Stimulated activated naive CD8-positive, alpha-beta T cell treated with anti-CD3 and anti-CD28 coated beads, Interleukin-15, Interleukin-2, amounts not matched to agents 100 ng/mL and 50 ng/mL, for 24 hours (primary cell): ENCODE data around the gene P2RY8.
"Not testable (repeated sequence)": the region's sequence is repeated elsewhere in the genome, so short reads cannot be mapped to it uniquely, and the experiment has no call there.

Experiments used
- H3K27ac Mint-ChIP-seq: one replicate; pipeline ENCODE4 v1.8.0; 2021; ENCODE audit warnings: mild to moderate bottlenecking, mixed read lengths
- H3K27me3 Mint-ChIP-seq: one replicate; pipeline ENCODE4 v1.8.0; 2021; ENCODE audit warnings: mixed read lengths
- H3K36me3 Mint-ChIP-seq: one replicate; pipeline ENCODE4 v1.8.0; 2021; ENCODE audit warnings: low read depth, mixed read lengths
- H3K4me1 Mint-ChIP-seq: one replicate; pipeline ENCODE4 v1.8.0; 2021; ENCODE audit warnings: low read depth, mixed read lengths
- H3K4me3 Mint-ChIP-seq: one replicate; pipeline ENCODE4 v1.8.0; 2021; ENCODE audit warnings: mild to moderate bottlenecking, mixed read lengths
- H3K9me3 Mint-ChIP-seq: one replicate; pipeline ENCODE4 v1.8.0; 2021; ENCODE audit warnings: mixed read lengths

Gene P2RY8

GRCh38 chrX:1529756-1530155 is 7.2 kb downstream of the P2RY8 start:
- H3K36me3 Mint-ChIP-seq: no peaks in the 10 kb centered on the region
- no peaks in the 10 kb centered on the region for H3K27me3 Mint-ChIP-seq
- H3K4me3 Mint-ChIP-seq: no peak overlapping the region
- H3K9me3 Mint-ChIP-seq: no peaks in the 10 kb centered on the region
- no peak overlapping the region for H3K27ac Mint-ChIP-seq
- peaks cover 3% of the 10 kb centered on the region for H3K4me1 Mint-ChIP-seq

DNA sequence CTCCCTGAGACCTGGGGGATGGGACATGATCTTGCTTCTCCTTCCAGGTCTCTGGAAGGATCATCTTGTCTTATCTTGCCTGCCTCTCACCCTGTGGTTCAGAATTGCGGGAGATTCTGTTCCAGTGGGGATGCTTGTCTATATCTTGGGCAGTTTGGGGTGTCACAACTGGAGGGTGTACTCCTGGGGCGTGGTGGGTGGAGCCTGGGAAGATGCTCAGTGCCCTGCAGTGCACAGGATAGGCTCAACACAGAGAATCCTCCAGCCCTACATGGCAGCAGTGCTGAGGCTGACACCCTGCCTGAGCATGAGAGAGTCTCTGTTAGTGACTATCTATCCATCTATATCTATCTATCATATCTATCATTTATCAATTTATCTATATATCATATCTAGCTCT is 7.7 kb downstream of the P2RY8 start:
- Mint-ChIP-seq H3K27ac (no peak overlapping the region), H3K9me3 (no peaks in the 10 kb centered on the region), H3K36me3 (no peaks in the 10 kb centered on the region), H3K27me3 (no peaks in the 10 kb centered on the region), H3K4me1 (peaks cover 3% of the 10 kb centered on the region), H3K4me3 (no peak overlapping the region)

DNA sequence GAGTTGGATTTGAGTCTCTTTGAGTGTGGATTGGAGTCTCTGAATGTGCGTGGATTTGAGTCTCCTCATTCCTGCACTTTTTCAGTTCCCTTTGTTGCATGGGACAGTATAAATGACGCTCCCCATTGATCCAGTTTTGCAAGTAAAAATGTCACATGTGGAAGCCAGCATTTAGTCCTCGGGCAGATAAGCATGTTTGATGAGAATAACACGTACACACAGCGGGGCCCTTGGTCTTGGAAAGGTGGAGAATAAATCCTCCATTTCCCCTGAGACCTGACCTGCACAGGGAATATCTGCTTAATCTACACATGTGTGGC is 8.1 kb downstream of the P2RY8 start:
- H3K36me3 Mint-ChIP-seq: no peaks in the 10 kb centered on the region
- H3K4me1 Mint-ChIP-seq: peaks cover 3% of the 10 kb centered on the region
- no peak overlapping the region for H3K27ac Mint-ChIP-seq
- H3K27me3 Mint-ChIP-seq: no peaks in the 10 kb centered on the region
- H3K4me3 Mint-ChIP-seq: no peak overlapping the region
- no peaks in the 10 kb centered on the region for H3K9me3 Mint-ChIP-seq

- H3K27me3 Mint-ChIP-seq: no peaks in the 10 kb centered on the region
- no peak overlapping the region for H3K27ac Mint-ChIP-seq
- no peaks in the 10 kb centered on the region for H3K9me3 Mint-ChIP-seq
- peaks cover 4% of the 10 kb centered on the region for H3K4me1 Mint-ChIP-seq
- H3K36me3 Mint-ChIP-seq: no peaks in the 10 kb centered on the region
- no peak overlapping the region for H3K4me3 Mint-ChIP-seq
These were observed 8.7 kb downstream of the P2RY8 start for GRCh38 chrX:1528186-1528883.

DNA sequence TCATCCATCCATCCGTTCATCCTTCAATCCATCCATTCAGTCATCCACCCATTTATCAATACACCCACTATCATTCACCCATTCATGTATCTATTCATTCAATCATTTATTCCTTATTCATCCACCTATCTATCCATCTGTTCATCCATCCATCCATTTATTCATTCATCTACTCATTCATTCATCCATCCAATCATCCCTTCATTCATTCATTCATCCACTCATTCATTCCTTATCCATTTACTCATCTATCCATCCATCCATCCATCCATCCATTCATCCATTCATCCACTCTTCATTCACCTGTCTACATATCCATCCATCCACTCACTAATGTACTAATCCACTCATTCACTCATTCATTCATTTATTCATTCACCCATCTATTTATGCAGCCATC is 9.5 kb downstream of the P2RY8 start:
- Mint-ChIP-seq H3K27me3 (no peaks in the 10 kb centered on the region), H3K4me3 (no peak overlapping the region), H3K4me1 (peaks cover 5% of the 10 kb centered on the region), H3K27ac (no peak overlapping the region), H3K36me3 (no peaks in the 10 kb centered on the region), H3K9me3 (no peaks in the 10 kb centered on the region)

DNA sequence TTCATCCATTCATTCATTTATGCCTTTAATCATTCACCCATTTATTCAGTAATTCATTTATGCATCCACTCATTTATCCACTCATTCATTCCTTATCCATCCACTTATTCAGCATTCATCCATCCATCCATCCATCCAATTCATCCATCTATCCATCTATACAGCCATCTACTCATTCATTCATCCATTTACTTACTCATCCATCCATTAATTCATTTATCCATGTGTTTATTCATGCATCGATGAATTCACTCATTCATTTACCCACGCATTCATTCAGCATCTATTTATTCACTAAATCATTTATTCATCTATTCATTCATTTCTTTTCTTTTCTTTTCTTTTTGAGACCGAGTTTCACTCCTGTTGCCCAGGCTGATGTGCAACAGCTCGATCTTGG is 10.4 kb downstream of the P2RY8 start:
- Mint-ChIP-seq H3K9me3 (no peaks in the 10 kb centered on the region), H3K4me1 (peaks cover 12% of the 10 kb centered on the region), H3K27ac (no peak overlapping the region), H3K36me3 (no peaks in the 10 kb centered on the region), H3K4me3 (no peak overlapping the region), H3K27me3 (no peaks in the 10 kb centered on the region)

GRCh38 chrX:1525583-1526355 is 11.2 kb downstream of the P2RY8 start:
- Mint-ChIP-seq H3K36me3 (peaks cover 3% of the 10 kb centered on the region), H3K4me1 (peaks cover 18% of the 10 kb centered on the region), H3K4me3 (no peak overlapping the region), H3K27ac (no peak overlapping the region), H3K27me3 (no peaks in the 10 kb centered on the region), H3K9me3 (no peaks in the 10 kb centered on the region)

DNA sequence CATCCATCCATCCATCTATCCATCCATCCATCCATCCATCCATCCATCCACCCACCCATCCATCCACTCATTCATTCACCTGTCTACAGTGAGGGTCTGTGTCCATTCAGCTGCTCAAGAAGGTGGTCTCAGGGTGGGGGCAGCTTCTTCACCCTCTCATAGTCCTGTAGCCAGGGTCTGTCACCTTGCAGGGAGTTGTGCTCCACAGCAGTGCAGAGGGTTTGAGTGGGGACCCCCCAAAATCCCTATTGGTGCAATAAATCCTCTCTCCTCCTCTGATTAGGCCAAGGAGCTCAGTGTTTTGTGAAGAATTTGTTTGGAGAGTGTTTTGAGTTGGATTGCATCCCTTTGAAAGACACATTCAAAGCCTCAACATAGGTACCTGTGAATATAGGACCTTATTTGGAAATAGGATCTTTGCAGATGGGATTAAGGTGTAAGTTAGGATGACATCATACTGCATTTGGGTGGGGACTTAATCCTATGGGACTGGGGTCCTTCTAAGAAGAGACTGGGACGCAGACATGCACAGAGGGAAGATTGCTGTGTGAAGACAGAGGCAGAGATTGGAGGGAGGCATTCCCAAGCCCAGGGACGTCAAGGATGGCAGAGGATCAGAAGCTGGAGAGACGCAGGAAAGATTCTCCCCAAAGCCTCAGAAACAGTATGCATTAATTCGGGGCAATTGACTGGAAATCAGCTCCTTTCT is 12.0 kb downstream of the P2RY8 start:
- Mint-ChIP-seq H3K9me3 (no peaks in the 10 kb centered on the region), H3K27me3 (no peaks in the 10 kb centered on the region), H3K36me3 (peaks cover 3% of the 10 kb centered on the region), H3K4me3 (no peak overlapping the region), H3K4me1 (peaks cover 25% of the 10 kb centered on the region), H3K27ac (no peak overlapping the region)

DNA sequence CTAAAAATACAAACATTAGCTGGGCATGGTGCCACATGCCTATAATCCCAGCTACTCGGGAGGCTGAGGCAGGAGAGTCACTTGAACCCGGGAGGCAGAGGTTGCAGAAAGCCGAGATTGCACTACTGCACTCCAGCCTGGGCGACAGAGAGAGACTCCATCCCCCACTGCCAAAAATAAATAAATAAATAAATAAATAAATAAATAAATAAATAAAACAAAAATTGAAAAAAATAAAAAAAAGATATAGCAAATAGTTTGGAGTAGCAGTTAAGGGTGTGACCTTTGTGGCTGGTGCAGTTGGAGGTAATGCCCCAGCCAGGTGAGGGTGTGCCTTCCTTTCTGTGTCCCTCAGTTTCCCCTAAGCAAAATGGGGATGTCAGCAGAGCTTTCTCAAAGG is 14.1 kb downstream of the P2RY8 start:
- H3K4me3 Mint-ChIP-seq, H3K9me3 Mint-ChIP-seq, H3K27ac Mint-ChIP-seq, H3K36me3 Mint-ChIP-seq, H3K27me3 Mint-ChIP-seq: not testable (repeated sequence)
- H3K4me1 Mint-ChIP-seq: peaks cover 44% of the 10 kb centered on the region

DNA sequence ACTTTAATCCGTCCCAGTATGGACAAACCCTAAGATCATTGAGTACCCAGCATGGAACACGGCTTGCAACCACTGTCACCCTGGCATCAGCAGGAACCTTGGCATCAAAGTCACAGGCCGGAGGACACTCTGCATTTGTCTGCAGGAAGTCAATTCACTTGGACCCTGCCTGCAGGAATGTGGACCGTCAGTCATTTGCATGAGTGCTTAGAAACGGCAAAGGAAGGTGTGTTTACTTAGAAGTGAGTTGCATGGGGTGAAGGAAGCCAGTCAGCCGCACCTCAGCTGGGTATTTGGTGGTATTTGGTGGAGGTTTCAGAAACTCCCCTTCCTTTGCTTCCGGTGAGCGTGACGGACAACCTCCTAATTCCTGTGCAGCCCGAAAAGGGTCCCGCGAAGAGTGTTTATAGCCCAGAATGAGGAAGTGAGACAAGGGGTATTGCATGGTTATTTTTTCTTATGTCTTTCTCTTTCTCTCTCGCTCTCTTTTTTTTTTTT is 15.5 kb downstream of the P2RY8 start:
- H3K4me1 Mint-ChIP-seq: peaks cover 57% of the 10 kb centered on the region
- H3K27ac Mint-ChIP-seq: peak overlapping the region; percentile 93
- peak overlapping the region; percentile 80 for H3K4me3 Mint-ChIP-seq
- peaks cover 6% of the 10 kb centered on the region for H3K36me3 Mint-ChIP-seq
- no peaks in the 10 kb centered on the region for H3K9me3 Mint-ChIP-seq
- no peaks in the 10 kb centered on the region for H3K27me3 Mint-ChIP-seq

DNA sequence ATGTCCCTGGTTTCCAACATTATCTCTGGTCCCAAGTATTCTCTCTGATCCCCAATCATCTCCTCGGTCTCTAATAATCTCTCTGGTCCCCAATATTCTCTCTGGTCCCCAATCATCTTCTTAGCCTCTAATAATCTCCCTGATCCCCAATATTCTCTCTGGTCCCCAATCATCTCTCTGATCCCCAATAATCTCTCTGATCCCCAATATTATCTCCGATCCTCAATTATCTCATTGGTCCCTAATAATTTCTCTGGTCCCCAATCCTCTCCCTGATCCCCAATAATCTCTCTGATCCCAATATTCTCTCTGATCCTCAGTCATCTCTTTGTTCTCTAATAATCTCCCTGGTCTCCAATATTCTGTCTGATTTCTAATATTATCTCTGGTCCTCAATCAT is 16.6 kb downstream of the P2RY8 start:
- H3K4me3 Mint-ChIP-seq: no peak overlapping the region
- H3K4me1 Mint-ChIP-seq: peaks cover 58% of the 10 kb centered on the region
- H3K27me3 Mint-ChIP-seq: no peaks in the 10 kb centered on the region
- peak overlapping the region; percentile 43 for H3K27ac Mint-ChIP-seq
- peaks cover 6% of the 10 kb centered on the region for H3K36me3 Mint-ChIP-seq
- no peaks in the 10 kb centered on the region for H3K9me3 Mint-ChIP-seq

DNA sequence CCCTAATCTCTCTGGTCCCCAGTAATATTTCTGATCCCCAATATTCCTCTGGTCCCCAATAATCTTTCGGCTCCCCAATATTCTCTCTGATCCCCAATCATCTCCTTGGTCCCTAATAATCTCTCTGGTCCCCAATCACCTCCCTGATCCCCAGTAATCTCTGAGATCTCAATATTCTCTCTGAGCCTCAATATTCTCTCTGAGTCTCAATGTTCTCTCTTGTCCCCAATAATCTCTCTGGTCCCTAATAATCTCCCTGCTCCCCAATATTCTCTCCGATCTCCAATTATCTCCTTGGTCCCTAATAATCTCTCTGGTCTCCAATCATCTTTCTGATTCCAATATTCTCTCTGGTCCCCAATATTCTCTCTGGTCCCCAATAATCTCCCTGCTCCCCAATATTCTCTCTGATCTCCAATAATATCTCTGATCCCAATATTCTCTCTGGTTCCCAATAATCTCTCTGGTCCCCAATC is 17.9 kb downstream of the P2RY8 start:
- no peak overlapping the region for H3K27ac Mint-ChIP-seq
- peaks cover 7% of the 10 kb centered on the region for H3K36me3 Mint-ChIP-seq
- no peak overlapping the region for H3K4me3 Mint-ChIP-seq
- H3K27me3 Mint-ChIP-seq: no peaks in the 10 kb centered on the region
- no peaks in the 10 kb centered on the region for H3K9me3 Mint-ChIP-seq
- peaks cover 58% of the 10 kb centered on the region for H3K4me1 Mint-ChIP-seq

DNA sequence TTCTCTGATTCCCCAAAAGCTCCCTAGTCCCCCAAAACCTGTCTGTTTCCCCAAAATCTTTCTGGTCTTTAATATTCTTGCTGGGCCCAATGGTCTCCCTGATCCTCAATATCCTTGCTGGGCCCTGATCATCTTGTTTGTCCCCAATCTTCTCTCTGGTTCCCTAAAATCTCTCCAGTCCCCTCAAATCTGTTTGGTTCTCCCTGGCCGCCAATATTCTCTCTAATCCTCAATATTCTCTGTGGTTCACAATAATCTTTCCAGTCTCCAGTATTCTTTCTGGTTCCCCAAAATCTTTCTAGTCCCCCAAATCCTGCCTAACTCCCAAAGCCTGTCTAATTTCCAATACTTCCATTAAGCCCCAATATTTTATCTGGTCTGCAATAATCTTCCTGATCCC is 18.5 kb downstream of the P2RY8 start:
- peaks cover 12% of the 10 kb centered on the region for H3K36me3 Mint-ChIP-seq
- peaks cover 62% of the 10 kb centered on the region for H3K4me1 Mint-ChIP-seq
- no peaks in the 10 kb centered on the region for H3K27me3 Mint-ChIP-seq
- H3K9me3 Mint-ChIP-seq: peaks cover 4% of the 10 kb centered on the region
- H3K4me3 Mint-ChIP-seq: no peak overlapping the region
- peak overlapping the region; percentile 24 for H3K27ac Mint-ChIP-seq

- Mint-ChIP-seq H3K36me3 (peaks cover 29% of the 10 kb centered on the region), H3K9me3 (peaks cover 10% of the 10 kb centered on the region), H3K27ac (peak overlapping the region; percentile 23), H3K4me1 (peaks cover 60% of the 10 kb centered on the region), H3K4me3 (no peak overlapping the region), H3K27me3 (no peaks in the 10 kb centered on the region)
These were observed 20.3 kb downstream of the P2RY8 start for GRCh38 chrX:1516596-1517104.

GRCh38 chrX:1511829-1512228 is 25.2 kb downstream of the P2RY8 start:
- Mint-ChIP-seq H3K36me3 (peaks cover 29% of the 10 kb centered on the region), H3K4me3 (no peak overlapping the region), H3K27ac (no peak overlapping the region), H3K27me3 (no peaks in the 10 kb centered on the region), H3K9me3 (peaks cover 10% of the 10 kb centered on the region), H3K4me1 (peaks cover 24% of the 10 kb centered on the region)
